Measurements from ENCODE around the gene SNAP25.

The SNAP25 gene

DNA sequence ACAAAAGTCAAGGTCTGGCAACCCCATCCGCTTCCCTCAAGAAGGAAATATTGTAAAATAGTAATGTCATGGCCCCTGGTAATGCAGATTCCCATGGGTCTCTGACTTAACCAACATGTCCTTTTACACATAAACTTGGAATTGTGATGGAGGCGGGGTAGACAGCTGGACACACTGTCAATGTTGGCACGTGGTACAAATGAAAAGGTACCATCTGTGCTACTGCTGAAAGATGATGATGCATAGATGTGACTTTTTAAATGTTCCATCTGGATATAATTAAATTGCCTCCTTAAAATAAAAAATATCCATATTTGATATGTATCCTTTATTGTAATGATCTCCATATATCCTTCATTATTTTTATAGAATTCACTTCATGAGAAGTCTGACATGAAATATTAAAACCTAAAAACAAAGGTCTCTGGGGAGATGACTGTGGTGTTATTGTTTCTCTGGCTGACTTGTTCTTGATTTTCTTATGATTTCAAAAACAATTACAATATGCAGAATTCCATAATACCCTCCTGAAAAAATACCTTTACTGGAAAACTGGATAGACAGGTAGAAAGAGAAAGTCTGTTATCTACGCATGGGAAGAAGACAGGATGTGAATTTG, 110.9 kb downstream of the SNAP25 start:
- no peak for TF ChIP-seq POLR2A (IDR thresholded peaks at IDR 0.05; ENCODE audit: low read length)
- no peak for TF ChIP-seq GATA1 (IDR thresholded peaks at IDR 0.05; ENCODE audit: low read depth, low read length)

DNA sequence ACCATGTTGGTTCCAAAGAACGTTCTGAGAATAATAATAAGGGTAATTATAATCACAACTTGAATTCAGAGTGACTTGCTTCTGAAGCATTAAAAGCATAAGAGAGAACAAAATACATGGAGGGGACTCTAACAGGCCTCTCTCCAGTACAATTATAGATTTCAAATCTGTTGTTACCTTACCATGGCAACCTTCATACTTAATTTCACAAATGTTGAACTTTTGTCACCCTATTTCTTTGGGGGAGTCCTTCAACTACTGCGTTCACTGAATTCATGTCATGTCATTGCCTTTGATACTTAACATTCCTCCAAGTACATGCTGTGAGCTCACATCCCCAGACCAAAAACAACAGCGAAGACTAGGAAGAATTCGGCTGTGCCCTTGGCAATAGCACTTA, 111.4 kb downstream of the SNAP25 start:
- DNase-seq: no peak
- TF ChIP-seq GATA1 (IDR thresholded peaks at IDR 0.05; ENCODE audit: low read depth, low read length) (no peak), POLR2A (IDR thresholded peaks at IDR 0.05; ENCODE audit: low read length) (no peak)

More for the DNA sequence above, 110.9 kb downstream of the SNAP25 start:
- no peak for DNase-seq

DNA sequence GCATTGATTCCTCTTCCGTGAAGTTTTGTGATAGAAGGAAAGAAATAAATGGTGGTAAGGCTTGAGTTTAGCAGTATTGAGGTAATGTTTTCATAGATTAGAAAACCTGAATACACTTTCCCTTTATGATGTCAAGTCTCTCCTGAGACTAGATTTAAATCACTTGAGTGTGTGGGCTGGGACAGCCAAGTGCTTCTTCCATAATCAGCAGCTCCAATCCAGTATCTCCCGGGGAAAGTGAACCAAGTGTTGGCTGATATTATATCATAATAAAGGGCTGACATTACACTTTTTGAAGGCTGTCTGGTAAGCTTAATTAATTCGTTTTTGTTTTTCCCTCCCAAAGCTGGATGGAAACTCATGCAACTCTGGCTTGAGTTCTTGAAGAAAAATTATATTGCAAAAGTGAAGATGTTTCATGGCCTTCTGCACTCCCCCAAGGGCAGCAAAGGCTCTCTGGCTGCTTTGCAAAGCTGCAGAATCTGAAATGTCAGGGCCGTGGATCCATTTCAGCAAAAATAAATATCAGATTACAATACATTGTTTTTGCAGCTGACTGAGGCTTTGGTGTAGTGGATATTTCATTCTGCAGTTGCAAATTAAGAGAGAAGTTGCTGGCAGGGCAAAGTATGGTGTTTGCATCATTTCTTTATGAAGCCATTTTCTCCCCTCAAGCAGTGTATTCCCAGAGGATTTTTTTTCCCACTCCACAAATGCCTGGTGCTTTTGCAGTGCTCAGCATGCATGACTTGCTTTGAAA, 114.2 kb downstream of the SNAP25 start:
- no peak for DNase-seq

DNA sequence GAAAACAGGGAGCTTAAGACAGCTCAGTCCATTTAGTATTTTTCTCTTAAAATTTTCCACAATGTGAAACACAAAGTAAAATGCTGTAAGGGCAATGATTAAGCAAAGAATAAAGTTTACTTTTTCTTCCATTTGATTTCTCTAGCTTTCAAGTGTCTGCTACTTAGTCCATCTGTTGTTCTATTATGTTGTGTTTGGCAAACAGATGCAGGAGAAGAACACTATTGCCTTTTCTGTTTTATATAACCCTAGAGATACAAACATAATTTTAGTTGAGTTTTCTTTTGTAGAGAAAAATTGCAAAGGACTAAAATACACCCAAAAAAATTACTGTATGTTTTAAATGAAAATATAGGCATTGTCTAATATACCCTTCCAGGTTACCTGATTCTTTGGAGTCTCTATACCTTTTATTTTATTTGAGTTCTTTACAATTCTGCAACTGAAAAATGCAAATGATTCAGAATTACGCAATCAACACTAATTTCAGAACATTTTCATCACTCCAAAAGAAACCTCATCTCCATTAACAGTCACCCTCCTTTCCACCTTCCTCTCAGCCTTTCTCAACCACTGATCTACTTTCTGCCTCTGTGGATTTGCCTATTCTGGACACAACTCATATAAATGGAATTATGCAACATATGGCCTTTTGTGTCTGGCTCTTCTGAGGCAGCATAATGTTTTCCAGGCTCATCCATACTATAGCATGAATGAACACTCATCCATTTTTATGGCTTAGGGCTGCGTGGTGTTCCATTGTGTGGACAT, 118.5 kb downstream of the SNAP25 start:
- peak in 1 of 2 experiments; percentile 2 for DNase-seq
- TF ChIP-seq GATA1 (IDR thresholded peaks at IDR 0.05; ENCODE audit: low read depth, low read length) (no peak), POLR2A (IDR thresholded peaks at IDR 0.05; ENCODE audit: low read length) (no peak)

More for the DNA sequence above, 114.2 kb downstream of the SNAP25 start:
- TF ChIP-seq GATA1 (IDR thresholded peaks at IDR 0.05; ENCODE audit: low read depth, low read length): no peak
- TF ChIP-seq POLR2A (IDR thresholded peaks at IDR 0.05; ENCODE audit: low read length): no peak

DNA sequence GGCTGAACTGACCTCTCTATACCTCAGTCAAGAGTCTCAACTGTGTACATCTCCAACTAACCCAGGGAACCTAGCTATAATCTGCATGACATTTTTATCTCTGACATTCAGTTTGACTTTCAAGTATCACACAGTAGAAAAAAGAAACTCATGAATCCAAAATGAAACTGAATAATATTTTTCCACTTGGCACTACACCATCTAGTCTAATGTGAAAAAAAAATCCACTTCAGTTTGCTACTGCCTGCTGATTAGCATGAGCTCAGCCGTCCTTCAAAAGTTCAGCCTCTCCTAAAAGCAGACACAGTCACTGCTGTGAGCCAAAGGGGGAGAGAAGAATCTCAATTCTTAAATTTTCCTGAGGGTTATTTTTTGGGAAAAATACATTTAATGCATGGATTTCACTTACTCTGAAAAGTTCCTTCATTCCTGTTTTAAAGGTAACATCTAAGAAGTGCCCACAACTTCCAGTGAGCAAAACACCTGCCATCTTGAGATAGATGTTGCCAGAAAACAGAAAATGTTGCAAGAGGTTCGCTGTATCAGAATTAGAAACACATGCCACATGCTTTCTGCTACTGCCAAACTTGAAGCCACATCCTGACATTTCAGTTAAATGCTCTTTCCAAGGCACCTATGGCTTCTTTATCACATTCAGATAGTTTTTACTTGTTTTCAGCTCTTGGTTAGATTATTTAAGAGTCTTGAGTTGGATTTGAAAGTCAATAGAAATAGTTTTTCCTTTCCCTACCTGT, 120.0 kb downstream of the SNAP25 start:
- TF ChIP-seq GATA1 (IDR thresholded peaks at IDR 0.05; ENCODE audit: low read depth, low read length) (no peak), POLR2A (IDR thresholded peaks at IDR 0.05; ENCODE audit: low read length) (no peak)
- no peak for DNase-seq

DNA sequence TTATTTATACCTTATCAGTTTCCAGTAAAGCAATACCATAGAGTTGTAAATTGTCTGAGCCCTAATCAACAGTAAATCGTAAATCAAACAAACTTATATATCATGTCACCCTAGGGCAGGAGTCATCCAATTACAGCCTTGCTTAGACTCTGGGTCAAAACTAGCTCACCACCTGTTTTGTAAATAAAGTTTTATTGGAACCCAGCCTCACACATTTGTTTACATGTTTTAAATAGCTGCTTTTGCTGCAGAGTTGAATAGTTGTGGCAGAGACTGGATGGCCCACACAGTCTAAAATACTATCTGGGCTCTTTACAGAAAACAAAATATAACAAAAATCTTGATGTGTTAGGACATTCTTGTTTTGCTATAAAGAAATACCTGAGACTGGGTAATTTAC, 121.0 kb downstream of the SNAP25 start:
- DNase-seq: no peak
- TF ChIP-seq POLR2A (IDR thresholded peaks at IDR 0.05; ENCODE audit: low read length) (no peak), GATA1 (IDR thresholded peaks at IDR 0.05; ENCODE audit: low read depth, low read length) (no peak)

DNA sequence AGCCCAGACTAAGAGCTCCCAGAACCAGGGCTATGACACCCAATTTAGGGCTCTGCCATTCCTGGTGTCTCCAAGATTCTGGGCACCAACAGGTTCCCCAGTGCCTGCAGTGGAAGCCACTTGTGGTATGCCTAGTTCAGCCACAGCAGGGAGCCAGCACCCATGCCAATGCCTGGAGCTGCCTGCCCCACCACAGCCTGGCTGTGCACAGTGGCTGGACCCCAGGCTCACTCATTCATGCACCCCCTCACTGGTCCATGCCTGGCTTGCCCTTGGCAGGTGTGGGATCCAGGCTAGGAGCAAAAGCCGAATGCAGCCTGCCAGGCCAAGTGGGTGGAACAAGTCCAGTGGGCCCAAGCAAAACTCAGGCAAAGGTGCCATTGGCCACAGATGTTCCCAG, 123.5 kb downstream of the SNAP25 start:
- DNase-seq: no peak
- TF ChIP-seq GATA1 (IDR thresholded peaks at IDR 0.05; ENCODE audit: low read depth, low read length) (no peak), POLR2A (IDR thresholded peaks at IDR 0.05; ENCODE audit: low read length) (no peak)

DNA sequence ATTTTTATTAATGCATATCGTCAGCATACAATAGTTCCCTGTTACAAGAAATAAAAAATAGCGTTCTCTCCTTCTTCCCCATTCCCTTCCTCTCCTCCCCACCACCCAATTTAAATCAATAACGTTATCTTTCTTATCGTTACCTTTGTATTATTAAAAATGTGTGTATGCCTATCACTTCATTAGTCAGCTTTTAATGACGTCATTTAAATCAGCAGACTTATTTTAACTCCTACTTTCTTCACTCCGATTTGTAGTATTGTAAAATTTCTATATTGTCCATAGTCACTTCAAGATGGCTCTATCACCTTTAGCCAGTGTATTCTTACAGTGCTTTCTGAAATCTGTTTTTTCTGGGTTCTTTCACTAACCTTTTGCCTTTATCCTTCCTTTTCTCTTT, 126.3 kb downstream of the SNAP25 start:
- TF ChIP-seq POLR2A (IDR thresholded peaks at IDR 0.05; ENCODE audit: low read length) (no peak), GATA1 (IDR thresholded peaks at IDR 0.05; ENCODE audit: low read depth, low read length) (no peak)
- no peak for DNase-seq

DNA sequence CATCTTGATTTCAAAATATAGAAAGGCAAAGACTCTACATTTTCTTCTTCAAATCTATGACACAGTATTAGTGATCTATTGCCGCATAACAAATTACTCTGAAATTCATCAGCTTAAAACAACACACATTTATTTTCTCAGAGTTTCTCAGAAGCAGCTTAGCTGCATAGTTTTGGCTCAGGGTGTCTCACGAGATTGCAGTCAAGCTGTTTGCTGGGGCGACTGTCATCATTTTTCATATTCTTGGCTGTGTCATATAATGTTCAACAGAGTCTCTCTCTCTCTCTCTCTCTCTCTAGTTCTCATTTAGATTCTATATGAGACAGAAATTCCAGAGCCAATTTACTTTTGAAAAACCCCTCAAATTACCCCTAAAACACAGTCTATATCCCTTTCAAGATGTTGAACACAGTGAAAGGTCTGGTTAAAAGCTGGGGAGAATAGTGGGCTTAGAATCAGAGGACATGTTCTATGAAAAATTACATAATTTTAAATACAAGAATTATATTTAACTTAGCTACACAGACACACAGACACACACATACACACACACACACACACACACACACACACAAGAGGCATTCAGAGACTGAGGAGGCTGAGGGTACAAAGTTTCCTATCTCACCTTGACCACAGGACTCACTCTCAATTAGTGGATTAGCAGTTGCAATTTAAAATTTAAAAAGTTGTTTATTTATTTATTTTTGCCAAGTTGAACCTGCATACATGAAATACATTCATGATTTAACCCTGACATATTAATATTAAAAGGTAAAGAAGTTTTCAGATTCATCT, 128.7 kb downstream of the SNAP25 start:
- TF ChIP-seq GATA1 (IDR thresholded peaks at IDR 0.05; ENCODE audit: low read depth, low read length): no peak
- TF ChIP-seq POLR2A (IDR thresholded peaks at IDR 0.05; ENCODE audit: low read length): no peak
- DNase-seq: no peak

DNA sequence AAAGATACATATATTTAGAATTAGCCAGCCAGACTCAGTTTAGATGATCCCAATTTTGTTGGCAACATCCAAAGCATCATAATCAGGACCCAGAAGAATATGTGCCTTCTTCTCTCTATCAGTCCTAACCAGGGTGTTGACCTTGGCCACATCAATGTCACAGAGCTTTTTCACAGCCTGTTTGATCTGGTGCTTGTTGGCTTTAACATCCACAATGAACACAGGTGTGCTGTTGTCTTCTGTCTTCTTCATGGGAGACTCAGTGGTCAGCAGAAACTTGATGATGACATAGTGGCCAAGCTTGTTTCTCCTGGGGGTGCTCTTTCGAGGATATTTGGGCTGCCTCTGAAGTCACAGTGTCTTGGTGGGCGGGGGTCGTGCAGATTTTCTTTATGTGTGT, 130.5 kb downstream of the SNAP25 start:
- no peak for DNase-seq
- TF ChIP-seq POLR2A (IDR thresholded peaks at IDR 0.05; ENCODE audit: low read length) (no peak), GATA1 (IDR thresholded peaks at IDR 0.05; ENCODE audit: low read depth, low read length) (no peak)

DNA sequence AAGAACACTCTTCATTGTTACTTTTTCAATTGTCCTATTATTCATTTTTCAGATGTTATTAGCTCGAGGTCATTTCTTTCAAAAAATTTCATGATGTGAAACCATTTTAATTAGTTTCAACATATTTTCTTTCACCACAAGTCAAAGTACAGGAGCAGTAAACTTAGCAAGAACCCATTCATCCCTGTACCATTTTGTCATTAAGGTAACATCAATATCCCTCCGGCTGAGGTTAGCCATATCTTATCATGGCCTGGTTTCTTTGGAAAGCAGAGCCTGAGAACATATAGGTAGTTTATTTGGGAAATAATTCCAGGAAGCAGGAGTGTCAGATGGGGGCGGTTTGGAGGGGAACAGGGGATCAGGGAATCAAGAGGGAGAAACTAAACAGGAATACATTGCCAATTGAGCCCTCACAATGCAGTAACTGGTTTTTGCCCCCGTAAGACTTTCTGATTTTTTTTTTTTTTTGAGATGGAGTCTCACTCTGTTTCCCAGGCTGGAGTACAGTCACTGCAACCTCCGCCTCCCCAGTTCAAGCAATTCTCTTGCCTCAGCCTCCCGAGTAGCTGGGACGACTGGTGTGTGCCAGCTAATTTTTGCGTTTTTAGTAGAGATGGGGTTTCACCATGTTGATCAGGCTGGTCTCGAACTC, 131.7 kb downstream of the SNAP25 start:
- no peak for DNase-seq
- TF ChIP-seq GATA1 (IDR thresholded peaks at IDR 0.05; ENCODE audit: low read depth, low read length) (no peak), POLR2A (IDR thresholded peaks at IDR 0.05; ENCODE audit: low read length) (no peak)

DNA sequence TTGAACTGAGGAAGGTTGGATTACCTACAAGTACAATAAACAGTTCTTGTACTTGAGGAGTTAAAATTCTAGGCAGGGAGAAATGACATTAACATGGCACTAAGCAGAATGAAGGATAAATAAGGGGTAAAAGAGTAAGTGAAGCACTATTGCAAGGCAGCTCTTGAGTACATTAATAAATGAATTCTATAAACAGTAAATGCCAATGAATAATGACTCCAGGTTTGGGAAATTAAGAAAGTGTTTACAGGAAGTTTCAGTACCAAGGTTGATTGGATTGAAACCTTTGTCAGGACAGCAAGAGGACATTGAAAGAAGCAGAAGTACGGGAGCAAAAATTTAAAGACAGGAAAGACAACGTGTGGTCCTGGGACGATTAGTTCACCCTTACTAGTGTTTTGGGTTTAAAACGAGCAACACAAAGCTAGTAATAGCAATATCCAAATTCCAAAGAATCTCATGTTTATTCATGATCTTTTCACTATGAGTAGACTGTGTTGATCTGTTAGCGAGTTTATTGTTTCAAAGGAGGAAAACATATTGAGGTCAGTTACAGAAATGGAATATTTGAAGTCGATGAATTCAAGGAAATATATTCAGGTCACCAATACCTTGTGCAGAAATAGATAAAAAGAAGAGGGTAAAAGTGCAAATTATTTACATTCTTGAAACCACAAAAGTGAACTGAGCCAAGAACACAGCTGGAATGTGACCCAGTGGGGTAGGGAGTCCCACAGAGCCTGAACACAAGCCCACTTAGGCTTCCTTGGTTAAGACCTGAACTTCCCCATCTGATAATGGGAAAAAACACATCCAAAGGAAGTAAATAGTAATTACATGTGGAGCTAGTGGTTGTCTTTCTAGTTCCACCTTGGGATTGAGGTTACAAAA, 134.5 kb downstream of the SNAP25 start:
- no peak for DNase-seq
- TF ChIP-seq POLR2A (IDR thresholded peaks at IDR 0.05; ENCODE audit: low read length) (no peak), GATA1 (IDR thresholded peaks at IDR 0.05; ENCODE audit: low read depth, low read length) (no peak)

All from erythroblast (primary cell).